COR-L47 (cell line): ENCODE measurements around the gene PRSS50.
A peak's percentile ranks its signal among the peaks of the same experiment; 100 is the strongest.
"Not testable (repeated sequence)": the region's sequence is repeated elsewhere in the genome, so short reads cannot be mapped to it uniquely, and the experiment has no call there.

Source experiments
- DNase-seq: peaks from one replicate; lab custom pipeline; 2025; lab: John Stamatoyannopoulos, UW

The PRSS50 gene

GRCh38 chr3:46708401-46709156, 9.1 kb downstream of the PRSS50 start:
- DNase-seq, result no peak

- no peak for DNase-seq
These were observed 10.1 kb downstream of the PRSS50 start for GRCh38 chr3:46707601-46708011.

GRCh38 chr3:46706771-46707582, 10.7 kb downstream of the PRSS50 start:
- no peak for DNase-seq

- peak; percentile 5 for DNase-seq
These were observed 11.7 kb downstream of the PRSS50 start for GRCh38 chr3:46705751-46706552.

GRCh38 chr3:46705022-46705530, 12.6 kb downstream of the PRSS50 start:
- peak; percentile 40 for DNase-seq

GRCh38 chr3:46704346-46704745, 13.3 kb downstream of the PRSS50 start:
- DNase-seq, result not testable (repeated sequence)

GRCh38 chr3:46703013-46703520, 14.6 kb downstream of the PRSS50 start:
- no peak for DNase-seq

GRCh38 chr3:46702246-46703012, 15.2 kb downstream of the PRSS50 start:
- no peak for DNase-seq

- DNase-seq, result no peak
These were observed 16.3 kb downstream of the PRSS50 start, which contains the start of gene TMIE for GRCh38 chr3:46701181-46701939. TMIE (plus strand) TSS chr3:46701392; CDS start chr3:46701488, 96 bp downstream.

- DNase-seq, result peak; percentile 74
These were observed 16.9 kb downstream of the PRSS50 start for GRCh38 chr3:46700772-46701171.

- no peak for DNase-seq
These were observed 17.8 kb downstream of the PRSS50 start for GRCh38 chr3:46699676-46700523.

- no peak for DNase-seq
These were observed 21.4 kb downstream of the PRSS50 start for GRCh38 chr3:46695962-46696894.

GRCh38 chr3:46695177-46695961, 22.3 kb downstream of the PRSS50 start:
- no peak for DNase-seq

GRCh38 chr3:46694520-46694919, 23.1 kb downstream of the PRSS50 start:
- no peak for DNase-seq

GRCh38 chr3:46693892-46694226, 23.8 kb downstream of the PRSS50 start:
- no peak for DNase-seq

GRCh38 chr3:46693038-46693891, 24.4 kb downstream of the PRSS50 start, which contains the start of gene ALS2CL:
ALS2CL (minus strand) TSS chr3:46693679; CDS start chr3:46689440, 4,239 bp downstream.
- no peak for DNase-seq
